Upper lobe of left lung (tissue), 4 donors: ENCODE results near the gene HSD17B2.

Experiments
- CTCF ChIP-seq, 6 experiments: fragments of 450-650 bp in 4 of 6; fragments of 200-600 bp in 2 of 6; sonication (generic) in 2 of 6; IDR thresholded peaks; one replicate each; pipeline ENCODE4 v1.5.1; 2016 to 2019; ENCODE audit warnings: antibody characterized with exemption in 6 of 6
- POLR2AphosphoS5 ChIP-seq, 2 donors: sonication (generic); formaldehyde crosslinking; IDR thresholded peaks; one replicate each; pipeline ENCODE4 v1.5.1; 2017; ENCODE audit warnings: antibody characterized with exemption in 2 of 2

GRCh38 chr16:82004601-82005000, 30.5 kb upstream of the HSD17B2 start:
- TF ChIP-seq CTCF (IDR thresholded peaks at IDR 0.05) = no peak
- no peak for TF ChIP-seq POLR2AphosphoS5 (IDR thresholded peaks at IDR 0.05)
